NCI-H446 (cell line): ENCODE data around the gene PTPN14.

ENCODE experiments used
- DNase-seq, 2 experiments: peaks; one replicate each; lab custom pipeline; 2025; lab: John Stamatoyannopoulos, UW

PTPN14 gene

GRCh38 chr1:214425716-214426425 is 125.5 kb downstream of the PTPN14 start:
- DNase-seq = peak in 1 of 2 experiments; percentile 37

GRCh38 chr1:214425101-214425500 is 126.3 kb downstream of the PTPN14 start:
- no peak for DNase-seq

- DNase-seq = no peak
Measured at GRCh38 chr1:214423045-214423444, 128.4 kb downstream of the PTPN14 start.

- DNase-seq = no peak
Measured at GRCh38 chr1:214422137-214422671, 129.2 kb downstream of the PTPN14 start.

- DNase-seq = no peak
Measured at GRCh38 chr1:214420833-214421232, 130.6 kb downstream of the PTPN14 start.

- DNase-seq = no peak
Measured at GRCh38 chr1:214420341-214420740, 131.1 kb downstream of the PTPN14 start.

- no peak for DNase-seq
Measured at GRCh38 chr1:214419650-214420049, 131.8 kb downstream of the PTPN14 start.

GRCh38 chr1:214418391-214418790 is 133.0 kb downstream of the PTPN14 start:
- DNase-seq = no peak

- DNase-seq = no peak
Measured at GRCh38 chr1:214417545-214418210, 133.7 kb downstream of the PTPN14 start.

GRCh38 chr1:214416858-214417257 is 134.5 kb downstream of the PTPN14 start:
- peak in 1 of 2 experiments; percentile 47 for DNase-seq

GRCh38 chr1:214416417-214416816 is 135.0 kb downstream of the PTPN14 start:
- peak in 1 of 2 experiments; percentile 53 for DNase-seq

- DNase-seq = no peak
Measured at GRCh38 chr1:214415131-214415530, 136.3 kb downstream of the PTPN14 start.

GRCh38 chr1:214414691-214415090 is 136.7 kb downstream of the PTPN14 start:
- DNase-seq = no peak

GRCh38 chr1:214413315-214413714 is 138.1 kb downstream of the PTPN14 start:
- DNase-seq = no peak

- DNase-seq = no peak
Measured at GRCh38 chr1:214404571-214405213, 146.7 kb downstream of the PTPN14 start.

- DNase-seq = no peak
Measured at GRCh38 chr1:214404154-214404553, 147.2 kb downstream of the PTPN14 start.

GRCh38 chr1:214403431-214403830 is 148.0 kb downstream of the PTPN14 start:
- no peak for DNase-seq

- DNase-seq = no peak
Measured at GRCh38 chr1:214402613-214403083, 148.8 kb downstream of the PTPN14 start.

- no peak for DNase-seq
Measured at GRCh38 chr1:214401666-214402065, 149.7 kb downstream of the PTPN14 start.

GRCh38 chr1:214400131-214400530 is 151.3 kb downstream of the PTPN14 start:
- DNase-seq = no peak

GRCh38 chr1:214398490-214398889 is 152.9 kb downstream of the PTPN14 start:
- no peak for DNase-seq

- no peak for DNase-seq
Measured at GRCh38 chr1:214397497-214397896, 153.9 kb downstream of the PTPN14 start.

GRCh38 chr1:214396330-214396729 is 155.1 kb downstream of the PTPN14 start:
- DNase-seq = no peak
